Suppressor macrophage (primary cell): ENCODE measurements around the gene TMEM175.

ENCODE experiments used
- DNase-seq, 4 experiments: peaks; one replicate each; pipeline ENCODE4 v3.0.0-alpha.2; 2020 to 2022
- total RNA-seq, 17 experiments: gene quantifications; one replicate each; lab custom pipeline; 2026; ENCODE audit warnings: mixed read lengths in 6 of 17, inconsistent platforms in 3 of 17; lab: John Stamatoyannopoulos, UW

The TMEM175 gene
- total RNA-seq = 9.8 to 22.8 (median 13.3) reads per million in 17 experiments

DNA sequence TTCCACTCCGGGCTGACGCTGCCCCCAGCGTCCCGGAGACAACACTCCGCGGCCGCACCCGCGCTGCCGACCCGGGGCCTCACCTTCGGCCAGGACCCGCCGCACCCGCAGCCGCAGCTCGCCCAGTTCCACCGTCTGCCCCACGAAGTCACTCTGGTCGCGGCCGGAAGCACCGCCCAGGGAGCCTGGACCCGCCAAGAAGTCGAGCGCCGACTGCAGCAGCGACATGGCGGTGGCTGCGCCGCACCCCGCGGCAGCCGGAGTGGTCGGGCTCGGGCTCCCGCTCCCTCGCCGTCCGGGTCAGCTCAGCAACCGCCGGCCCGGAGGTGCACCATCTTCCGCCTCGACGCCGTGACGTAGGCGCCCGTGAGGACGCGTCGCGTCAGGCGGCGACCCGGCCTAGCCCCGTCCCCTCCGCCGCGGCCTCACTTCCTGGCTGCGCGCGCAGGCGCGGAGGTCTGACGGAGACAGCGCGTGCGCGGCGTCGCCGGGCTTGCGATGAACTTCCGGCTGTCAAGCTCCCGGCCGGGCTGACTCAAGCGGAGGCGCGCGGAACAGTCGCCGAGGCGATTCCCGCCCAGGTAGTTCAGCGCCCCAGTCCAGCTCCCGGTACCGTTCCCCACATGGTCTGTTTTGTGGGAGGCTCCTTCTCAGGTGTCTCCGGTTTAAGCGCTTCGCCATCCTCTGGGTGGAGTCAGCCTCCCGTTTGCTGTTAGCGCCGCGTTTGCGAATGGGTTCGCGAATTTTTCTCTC, at the start of gene TMEM175, which contains the start of gene GAK:
Gene TMEM175 (plus strand): TSS at position 501 of the 753 bp plus-strand sequence. CDS start 15,280 bp downstream, outside the sequence.
Gene GAK (minus strand): TSS at position 357 of the 753 bp plus-strand sequence. CDS start 129 bp downstream, at position 228.
- peak; percentile 99 to 100 (median 100) for DNase-seq

DNA sequence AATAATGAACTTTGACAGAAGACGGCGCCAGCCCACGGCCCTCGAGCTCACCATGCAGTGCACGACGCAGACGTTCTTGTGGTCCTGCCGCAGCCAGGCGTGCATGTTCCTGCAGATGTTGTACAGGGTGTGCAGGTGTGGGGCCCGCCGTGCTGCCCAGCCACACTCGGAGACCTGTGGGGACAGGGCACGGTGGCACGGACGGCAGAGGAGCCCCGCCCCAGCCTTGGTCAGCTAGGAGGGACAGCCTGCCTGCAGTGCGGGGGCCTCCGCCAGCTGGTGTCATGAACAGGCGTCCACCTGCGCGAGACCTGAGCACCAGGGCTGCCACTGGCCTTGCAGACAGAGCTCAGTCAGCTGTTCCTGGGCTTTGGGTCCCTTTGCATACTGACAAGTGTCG, 49.6 kb upstream of the TMEM175 start:
- DNase-seq = no peak

DNA sequence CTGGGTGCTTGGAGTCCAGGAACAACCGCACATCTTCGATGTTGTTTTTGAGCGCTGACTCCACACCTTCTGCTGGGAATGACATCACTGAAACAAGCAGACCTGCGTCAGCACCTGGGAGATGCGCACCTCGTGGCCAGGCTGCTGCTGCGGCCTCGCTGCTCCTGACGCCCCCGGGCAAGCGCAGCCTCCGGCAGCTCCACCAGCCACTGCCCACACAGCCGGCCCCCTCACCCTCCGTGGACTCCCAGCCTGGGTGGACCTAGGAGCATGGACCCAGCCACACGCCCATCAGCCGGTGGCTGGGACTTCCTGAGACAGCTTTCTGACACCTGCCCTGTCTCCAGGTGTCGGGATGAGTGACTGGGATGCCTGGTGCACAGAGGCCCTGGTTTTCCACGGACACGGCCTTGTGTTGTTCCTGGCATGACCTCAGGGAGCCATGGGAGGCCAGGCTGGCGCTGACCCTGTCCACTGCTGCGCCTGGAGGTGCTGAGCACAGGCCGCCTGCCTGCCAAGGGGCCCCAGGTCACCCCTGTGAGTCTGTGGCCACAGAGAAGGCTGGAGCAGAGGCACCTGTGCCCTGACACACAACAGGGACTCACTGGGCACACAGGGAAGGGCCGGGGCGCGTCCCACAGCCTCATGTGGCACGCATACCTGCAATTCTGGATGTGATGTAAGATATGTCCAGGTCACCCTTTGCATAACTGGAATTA, 48.7 kb upstream of the TMEM175 start:
- DNase-seq = no peak

DNA sequence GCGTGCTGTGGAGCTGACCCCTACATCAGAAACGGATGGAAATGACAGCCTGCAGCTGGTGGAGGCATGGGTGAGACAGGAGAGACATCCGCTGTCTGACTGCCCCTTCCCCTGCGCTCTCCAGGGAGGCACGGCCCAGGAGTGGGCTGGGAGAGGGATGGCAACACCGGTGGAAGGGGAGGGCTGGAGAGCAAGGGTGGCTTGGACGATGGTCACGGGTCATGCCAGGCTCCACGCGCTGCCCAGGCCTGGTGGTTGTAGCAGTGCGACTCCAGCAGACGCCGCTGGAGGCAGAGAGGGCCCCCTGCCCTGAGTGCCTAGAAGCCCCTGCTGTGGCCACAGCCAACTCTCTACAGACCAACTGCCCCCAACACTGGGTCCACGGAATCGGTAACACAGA, 48.0 kb upstream of the TMEM175 start:
- DNase-seq = no peak

DNA sequence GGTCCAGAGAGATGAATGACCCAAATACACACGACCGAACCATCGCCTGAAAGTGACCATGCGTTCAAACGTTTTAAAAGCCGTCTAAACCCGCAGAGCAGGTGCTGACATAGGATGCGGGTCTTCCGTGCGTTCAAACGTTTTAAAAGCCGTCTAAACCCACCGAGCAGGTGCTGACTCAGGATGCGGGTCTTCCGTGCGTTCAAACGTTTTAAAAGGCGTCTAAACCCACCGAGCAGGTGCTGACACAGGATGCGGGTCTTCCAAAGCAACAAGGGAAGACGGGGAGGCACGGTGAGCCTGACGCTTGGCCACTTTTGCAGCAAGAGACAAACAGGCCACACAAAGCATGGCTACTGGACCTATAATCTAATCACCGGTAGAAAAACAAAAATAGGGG, 47.4 kb upstream of the TMEM175 start:
- no peak for DNase-seq

DNA sequence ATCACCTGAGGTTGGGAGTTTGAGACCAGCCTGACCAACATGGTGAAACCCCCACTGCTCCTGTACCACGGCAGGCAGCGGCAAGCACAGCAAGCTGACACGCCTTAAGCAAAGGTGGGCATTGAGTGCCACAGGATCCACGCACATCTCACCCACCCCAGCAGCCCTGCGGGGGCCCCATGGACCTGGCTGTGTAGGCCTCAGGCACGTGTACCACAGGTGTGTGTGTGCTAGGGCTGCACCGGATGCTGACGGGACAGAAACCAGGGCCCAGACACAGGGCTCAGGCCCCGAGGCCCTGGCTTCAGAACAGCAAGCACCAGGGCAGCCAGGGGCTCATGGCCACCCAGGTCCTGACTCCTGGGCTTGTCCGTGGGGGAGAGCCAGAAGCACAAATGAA, 46.9 kb upstream of the TMEM175 start:
- DNase-seq = no peak

DNA sequence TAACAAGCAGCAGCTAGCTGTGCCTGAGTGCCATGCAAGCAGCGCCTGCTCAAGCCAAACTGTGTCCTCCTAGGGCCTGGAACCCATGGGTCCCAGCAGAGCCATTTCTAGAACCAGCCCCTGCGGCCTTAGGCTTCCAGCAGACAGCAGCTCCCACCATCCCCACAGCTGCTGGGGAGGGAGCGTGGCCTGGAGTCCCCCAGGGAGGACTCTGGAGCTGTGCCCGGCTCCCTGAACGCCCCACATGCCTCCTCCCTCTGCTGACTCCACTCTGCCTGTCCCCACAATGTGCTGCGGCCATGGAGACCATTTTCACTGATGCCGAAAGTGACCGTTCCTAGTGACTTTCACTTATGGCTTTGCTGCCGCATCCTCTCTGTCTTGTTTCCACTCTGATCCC, 46.0 kb upstream of the TMEM175 start:
- no peak for DNase-seq

DNA sequence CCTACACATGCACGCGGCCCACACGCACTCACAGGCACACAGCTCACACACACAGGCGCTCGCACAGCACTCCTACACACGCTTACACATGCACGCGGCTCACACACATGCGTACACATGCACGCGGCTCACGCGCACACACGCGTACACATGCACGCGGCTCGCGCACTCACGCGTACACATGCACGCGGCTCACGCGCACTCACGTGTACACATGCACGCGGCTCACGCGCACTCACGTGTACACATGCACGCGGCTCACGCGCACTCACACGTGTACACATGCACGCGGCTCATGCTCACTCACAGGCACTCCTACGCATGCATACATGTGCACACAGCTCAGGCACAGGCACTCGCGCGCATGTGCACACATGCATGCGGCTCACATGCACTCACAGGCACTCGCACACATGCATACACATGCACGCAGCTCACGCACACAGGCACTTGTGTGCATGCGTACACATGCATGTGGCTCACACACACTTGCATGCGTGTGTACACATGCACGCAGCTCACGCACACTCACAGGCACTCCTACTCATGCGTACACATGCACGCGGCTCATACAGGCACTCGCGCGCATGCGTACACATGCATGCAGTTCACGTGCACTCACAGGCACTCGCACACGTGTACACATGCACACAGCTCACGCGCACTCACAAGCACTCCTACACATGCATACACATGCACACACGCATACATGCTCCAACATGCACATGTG, 45.1 kb upstream of the TMEM175 start:
- no peak for DNase-seq

DNA sequence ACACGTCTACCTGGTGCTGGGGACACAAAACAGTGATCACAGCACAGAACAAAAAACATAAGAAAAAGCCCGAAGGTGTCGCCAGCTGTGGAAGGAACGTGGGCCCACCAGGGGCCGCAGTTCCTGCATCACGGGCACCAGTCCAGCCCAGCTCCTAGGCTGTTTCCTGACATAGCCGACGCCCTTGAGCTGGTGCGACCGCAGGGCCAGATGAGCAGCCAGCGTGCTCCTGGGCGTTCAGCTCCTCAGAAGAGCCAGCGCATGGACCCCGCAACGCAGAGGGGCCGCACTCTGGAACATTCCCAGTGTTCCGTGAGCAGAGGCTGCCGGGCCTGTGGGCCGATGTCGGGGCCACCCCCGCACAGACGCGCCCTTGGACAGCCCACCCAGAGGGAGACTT, 44.2 kb upstream of the TMEM175 start:
- no peak for DNase-seq

DNA sequence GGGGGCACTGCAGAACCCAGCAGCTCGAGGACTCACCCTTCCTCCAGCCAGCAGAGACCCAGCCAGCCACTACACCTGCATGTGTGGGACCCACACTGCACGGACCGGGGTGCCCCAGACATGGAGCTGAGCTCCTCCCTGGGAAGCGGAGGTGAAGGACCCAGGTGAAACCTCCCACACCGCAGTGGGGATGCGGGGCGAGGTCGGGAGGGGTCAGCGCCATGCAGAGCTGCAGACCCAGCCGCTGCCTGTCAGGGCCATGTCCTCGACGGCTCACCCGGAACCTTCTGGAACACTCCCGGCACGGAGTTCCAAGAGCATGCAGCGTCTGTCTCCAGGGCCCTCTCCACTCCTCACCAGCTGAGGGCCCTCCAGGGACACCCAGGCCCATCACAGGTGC, 42.7 kb upstream of the TMEM175 start:
- no peak for DNase-seq

- no peak for DNase-seq
Measured at GRCh38 chr4:890036-890695, 42.1 kb upstream of the TMEM175 start.

GRCh38 chr4:891747-892146, 40.5 kb upstream of the TMEM175 start:
- no peak for DNase-seq

- DNase-seq = no peak
Measured at GRCh38 chr4:892780-893179, 39.5 kb upstream of the TMEM175 start.

- no peak for DNase-seq
Measured at GRCh38 chr4:893276-893994, 38.8 kb upstream of the TMEM175 start.

DNA sequence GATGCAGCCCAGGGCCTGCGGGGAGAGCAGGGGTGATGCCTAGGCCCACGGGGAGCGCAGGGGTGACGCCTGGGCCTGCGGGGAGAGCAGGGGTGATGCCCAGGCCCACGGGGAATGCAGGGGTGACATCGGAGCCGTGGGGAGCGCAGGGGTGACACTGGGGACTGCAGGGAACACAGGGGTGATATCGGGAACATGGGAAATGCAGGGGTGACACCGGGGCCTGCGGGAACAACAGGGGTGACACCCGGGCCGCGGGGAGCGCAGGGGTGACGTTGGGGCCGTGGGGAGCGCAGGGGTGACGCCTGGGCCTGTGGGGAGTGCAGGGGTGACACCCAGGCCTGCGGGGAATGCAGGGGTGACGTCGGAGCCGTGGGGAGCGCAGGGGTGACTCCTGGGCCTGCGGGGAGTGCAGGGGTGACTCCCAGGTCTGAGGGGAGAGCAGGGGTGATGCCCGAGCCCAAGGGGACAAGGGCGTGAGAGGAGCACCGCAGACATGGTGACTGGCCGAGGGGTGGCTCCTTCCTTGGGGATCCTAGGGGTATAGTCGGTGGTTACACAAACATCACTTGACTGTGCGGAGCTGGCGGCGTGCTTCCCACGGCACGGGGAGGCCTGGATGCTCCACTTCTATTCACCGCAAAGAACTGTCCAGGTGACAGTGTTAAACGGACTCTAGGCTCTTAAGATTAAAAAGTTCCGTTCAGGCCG, 38.1 kb upstream of the TMEM175 start:
- no peak for DNase-seq

- no peak for DNase-seq
Measured at GRCh38 chr4:895596-895995, 36.7 kb upstream of the TMEM175 start.

- DNase-seq = peak in 2 of 4 experiments; percentile 10 to 32
Measured at GRCh38 chr4:896216-896615, 36.0 kb upstream of the TMEM175 start.

- DNase-seq = no peak
Measured at GRCh38 chr4:896630-897029, 35.6 kb upstream of the TMEM175 start.

- DNase-seq = no peak
Measured at GRCh38 chr4:898123-898522, 34.1 kb upstream of the TMEM175 start.

DNA sequence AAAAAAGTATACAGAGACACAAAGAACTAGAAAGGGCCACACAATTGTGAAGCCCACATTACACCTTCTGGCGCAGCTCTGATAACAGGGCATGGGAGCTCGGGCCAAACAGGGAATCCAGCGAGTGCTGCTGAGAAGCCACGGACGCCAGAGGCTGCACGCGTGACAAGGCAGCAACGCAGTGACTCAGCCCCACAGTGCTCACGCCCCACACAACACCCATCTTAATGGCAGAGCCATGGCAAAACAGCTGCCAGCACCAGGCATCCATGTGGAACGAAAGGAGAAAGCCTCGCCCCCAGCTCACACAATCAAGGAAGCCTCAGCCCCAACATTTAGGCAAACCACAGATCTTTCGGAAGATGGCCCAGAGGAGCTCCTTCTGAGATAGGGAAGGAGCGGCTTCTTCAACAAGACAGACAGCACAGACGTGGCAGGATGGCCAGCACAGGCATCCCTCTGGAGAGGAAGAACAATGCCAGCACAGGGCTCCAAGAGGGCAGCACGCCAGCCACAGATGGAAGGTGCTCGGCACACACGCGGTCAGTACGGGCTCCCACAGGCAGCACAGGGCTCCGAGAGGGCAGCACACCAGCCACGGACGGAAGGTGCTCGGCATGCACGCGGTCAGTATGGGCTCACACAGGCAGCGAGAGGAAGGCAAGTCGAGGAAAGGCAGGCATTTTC, 33.2 kb upstream of the TMEM175 start:
- no peak for DNase-seq

- no peak for DNase-seq
Measured at GRCh38 chr4:899556-899906, 32.7 kb upstream of the TMEM175 start.
